Adrenal gland (tissue), 12 donors: ENCODE measurements around the gene CDH4. TPM values are rescaled to one million over a fixed set of nuclear protein-coding genes. Genes with fewer than 3 reads are reported as not detected.

Experiments
- DNase-seq, 7 donors: peaks; one replicate each; pipeline ENCODE4 v3.0.0-alpha.2; 2019 to 2020
- H3K27ac ChIP-seq, 5 donors: fragments of 200-600 bp; sonication (generic) in 4 of 5; 1 replicate in 3 of 5; 2 replicates in 2 of 5; pipeline versions ENCODE4 v1.5.1 to v1.8.0; 2016 to 2020; ENCODE audit warnings: mild to moderate bottlenecking in 1 of 5
- H3K27me3 ChIP-seq: fragments of 200-600 bp; 2 replicates; pipeline ENCODE4 v1.8.0; 2021
- H3K36me3 ChIP-seq, 2 donors: fragments of 200-600 bp; replicated peaks in 1 of 2; 1 replicate in 1 of 2; 2 replicates in 1 of 2; pipeline versions ENCODE4 v1.5.1 to v1.8.0; 2018 to 2022
- H3K4me1 ChIP-seq, 2 donors: fragments of 200-600 bp; replicated peaks in 1 of 2; 1 replicate in 1 of 2; 2 replicates in 1 of 2; pipeline versions ENCODE4 v1.5.1 to v1.8.0; 2018 to 2021
- H3K4me3 ChIP-seq, 4 donors: fragments of 200-600 bp; sonication (generic) in 3 of 4; one replicate each; pipeline ENCODE4 v1.5.1; 2016 to 2018
- H3K9me3 ChIP-seq, 3 donors: fragments of 200-600 bp; sonication (generic) in 1 of 3; replicated peaks in 1 of 3; 1 replicate in 2 of 3; 2 replicates in 1 of 3; pipeline versions ENCODE4 v1.5.1 to v1.8.0; 2016 to 2021
- CTCF ChIP-seq, 6 experiments: fragments of 450-650 bp in 4 of 6; fragments of 200-600 bp in 2 of 6; sonication (generic) in 1 of 6; IDR thresholded peaks; 1 replicate in 5 of 6; 2 replicates in 1 of 6; pipeline versions ENCODE4 v1.5.1 to v1.8.0; 2016 to 2021; ENCODE audit warnings: antibody characterized with exemption in 6 of 6, mild to moderate bottlenecking in 2 of 6, moderate library complexity in 1 of 6
- POLR2A ChIP-seq, 2 donors: fragments of 450-650 bp; IDR thresholded peaks; one replicate each; pipeline ENCODE4 v1.6.1; 2017; ENCODE audit warnings: antibody characterized with exemption in 2 of 2, mild to moderate bottlenecking in 2 of 2, moderate library complexity in 1 of 2
- WGBS, 4 donors: extraction: QIAGEN DNeasy Blood & Tissue Kit in 2 of 4; methylation state at CpG; one replicate each; pipeline versions ENCODE4 v1.1.5 to v1.1.7; 2013 to 2017; 5-methylcytosine and 5-hydroxymethylcytosine counted together
- intact Hi-C, 2 donors: fragments of 100-400 bp; cut with DNase I; formaldehyde crosslinking; loops; one replicate each; pipeline versions ENCODE4 v1.14.1 to v1.15.0; 2022 to 2023
- polyA plus RNA-seq, 3 donors: library from polyadenylated mRNA; stranded (reverse); fragments of 200-250 nt in 2 of 3; fragments of 350-450 nt in 1 of 3; fragmentation: Illumina TruSeq in 1 of 3; extraction: RNeasy Lipid Tissue Mini Kit (QIAGEN cat#74804) in 1 of 3; gene quantifications; one replicate each; pipeline ENCODE4 v1.2.3, GENCODE V29; 2013 to 2014
- total RNA-seq, 9 donors: library from RNA; depleted of rRNA in 4 of 9; stranded (reverse); fragments of >200 nt in 4 of 9; fragments of 120-200 nt in 1 of 9; fragmentation: NEBNext Ultra II Directional in 1 of 9; extraction: Animal tissue kit (Norgen Biotek cat#: 25700) in 1 of 9; gene quantifications; one replicate each; pipeline versions ENCODE4 v1.1.0 to v1.2.4, GENCODE V29; 2013 to 2023
- donor health status: healthy with polysubstance abuse.
- donor health status: Bipolar disorder and iron deficiency.
- donor health status: DM: yes; HTN: yes; CAD: no.
- donor health status: DM: no; HTN: no; CAD: no.
- donor health status: DM: no; HTN: no; CAD: no.
- donor health status: DM: yes; HTN: yes; CAD: no.

The CDH4 gene
- total and polyA plus RNA-seq, 12 donors: 0.08 to 0.53 (median 0.20) TPM; not detected in 3

GRCh38 chr20:61861054-61861841 lies 609.2 kb downstream of the CDH4 start:
- H3K27me3 ChIP-seq: no peaks in the 10 kb centered on the region
- 73 to 84% (median 81%) methylated on average over 18 to 33 of the region's 33 CpGs for WGBS, 4 donors
- H3K9me3 ChIP-seq: no peaks in the 10 kb centered on the region
- no peak overlapping the region for H3K4me3 ChIP-seq
- TF ChIP-seq POLR2A (IDR thresholded peaks at IDR 0.05) (no peak), CTCF (IDR thresholded peaks at IDR 0.05) (no peak)
- no peak for DNase-seq
- intact Hi-C loops: no loop called here
- H3K27ac ChIP-seq: no peak overlapping the region
- no peaks in the 10 kb centered on the region for H3K4me1 ChIP-seq
- no peaks in the 10 kb centered on the region for H3K36me3 ChIP-seq

- intact Hi-C loops: no loop called here
- WGBS, 4 donors: 77 to 90% (median 89%) methylated on average over 2 to 15 of the region's 15 CpGs
- no peak for DNase-seq
- Histone ChIP-seq H3K9me3 (no peaks in the 10 kb centered on the region), H3K27me3 (no peaks in the 10 kb centered on the region), H3K27ac (no peak overlapping the region), H3K4me1 (no peaks in the 10 kb centered on the region), H3K36me3 (no peaks in the 10 kb centered on the region), H3K4me3 (no peak overlapping the region)
- TF ChIP-seq POLR2A (IDR thresholded peaks at IDR 0.05) (no peak), CTCF (IDR thresholded peaks at IDR 0.05) (no peak)
Observed at GRCh38 chr20:61861858-61862257, 609.8 kb downstream of the CDH4 start.

- no peak for TF ChIP-seq POLR2A (IDR thresholded peaks at IDR 0.05)
- TF ChIP-seq CTCF (IDR thresholded peaks at IDR 0.05): no peak
- DNase-seq: no peak
- WGBS, 4 donors: 75 to 85% (median 79%) methylated on average over 13 of the region's 13 CpGs
- Histone ChIP-seq H3K4me1 (no peaks in the 10 kb centered on the region), H3K27me3 (no peaks in the 10 kb centered on the region), H3K36me3 (no peaks in the 10 kb centered on the region), H3K9me3 (no peaks in the 10 kb centered on the region), H3K4me3 (no peak overlapping the region), H3K27ac (no peak overlapping the region)
- intact Hi-C loops: no loop called here
Observed at GRCh38 chr20:61862881-61863280, 610.8 kb downstream of the CDH4 start.

GRCh38 chr20:61864481-61864880 lies 612.4 kb downstream of the CDH4 start:
- no peaks in the 10 kb centered on the region for H3K9me3 ChIP-seq
- intact Hi-C loops: no loop called here
- no peaks in the 10 kb centered on the region for H3K36me3 ChIP-seq
- H3K4me3 ChIP-seq: no peak overlapping the region
- WGBS, 4 donors: 74 to 86% (median 78%) methylated on average over 4 to 12 of the region's 12 CpGs
- TF ChIP-seq POLR2A (IDR thresholded peaks at IDR 0.05): no peak
- no peak for TF ChIP-seq CTCF (IDR thresholded peaks at IDR 0.05)
- no peak for DNase-seq
- no peak overlapping the region for H3K27ac ChIP-seq
- no peaks in the 10 kb centered on the region for H3K27me3 ChIP-seq
- no peaks in the 10 kb centered on the region for H3K4me1 ChIP-seq
